ENCODE results near the gene EHMT1.
A peak's percentile ranks its signal among the peaks of the same experiment; 100 is the strongest.

EHMT1 gene

DNA sequence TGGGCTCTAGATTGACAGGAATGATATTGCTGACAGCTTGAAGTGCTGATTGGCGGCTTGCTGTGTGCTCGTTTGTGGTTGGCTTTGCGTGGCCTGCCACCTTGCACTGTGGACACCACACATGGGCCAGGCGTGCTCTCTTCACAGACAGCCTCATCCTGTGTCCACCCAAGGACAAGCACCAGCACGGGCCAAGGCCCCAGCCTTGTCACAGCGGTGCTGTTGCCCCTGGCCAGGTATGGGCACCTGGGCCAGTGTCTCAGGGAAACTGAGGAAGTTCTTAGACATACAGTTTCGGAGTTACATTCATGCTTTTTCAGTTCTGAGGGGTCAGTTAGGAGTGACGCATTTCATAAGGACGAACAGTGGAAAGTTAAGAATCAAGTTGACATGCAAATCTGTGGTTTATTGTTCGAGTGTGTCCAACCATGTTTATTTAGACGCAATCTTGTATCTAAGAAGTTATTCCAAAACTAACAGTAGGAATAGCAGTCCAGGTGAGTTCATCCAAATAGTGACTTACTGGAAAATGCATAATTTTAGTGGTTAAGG lies 125.9 kb downstream of the EHMT1 start:
- peak overlapping the region in 1 of 2 donors; percentile 56 for H3K27ac ChIP-seq (ENCODE audit: low read depth in 2 of 2, low read length in 2 of 2)
- peaks cover 0 to 2% of the 10 kb centered on the region in 2 donors for H3K4me1 ChIP-seq (ENCODE audit: control insufficient read depth in 2 of 2, insufficient read depth in 2 of 2, low read length in 2 of 2)
- H3K9me3 ChIP-seq (ENCODE audit: control insufficient read depth in 2 of 2, low read length in 2 of 2) = no peaks in the 10 kb centered on the region
- no peaks in the 10 kb centered on the region for H3K27me3 ChIP-seq (ENCODE audit: control insufficient read depth in 2 of 2, insufficient read depth in 2 of 2, low read length in 2 of 2)
- no peak overlapping the region for H3K9ac ChIP-seq (ENCODE audit: low read depth in 1 of 2, low read length in 2 of 2)
- H3K36me3 ChIP-seq (ENCODE audit: control insufficient read depth in 2 of 2, insufficient read depth in 2 of 2, low read length in 2 of 2) = peaks cover 37 to 41% of the 10 kb centered on the region in 2 donors
- no peak overlapping the region for H3K4me3 ChIP-seq (ENCODE audit: low read length in 2 of 2)

DNA sequence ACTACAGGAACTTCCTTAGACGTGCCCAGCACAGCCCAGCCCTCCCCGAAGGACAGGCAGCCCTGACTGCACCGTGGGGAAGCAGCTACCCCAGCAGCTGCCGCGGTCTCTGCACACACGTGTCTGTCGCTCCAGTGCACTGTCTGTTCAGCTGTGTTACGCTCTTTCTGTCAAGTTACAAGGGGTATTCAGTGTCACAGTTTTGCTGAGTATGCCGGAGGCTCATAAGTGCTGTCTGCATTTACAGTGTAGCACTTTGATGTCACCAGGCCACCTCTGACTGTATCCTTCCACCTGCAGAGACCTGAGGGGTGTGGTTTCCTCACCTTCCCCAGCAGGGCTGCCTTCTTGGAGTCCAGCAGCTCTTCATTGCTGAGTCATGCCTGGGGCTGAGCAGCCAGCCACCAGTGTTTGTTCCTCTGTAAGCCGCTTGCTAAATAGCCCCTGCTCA lies 126.8 kb downstream of the EHMT1 start:
- peak overlapping the region in 1 of 2 donors; percentile 19 for H3K9ac ChIP-seq (ENCODE audit: low read depth in 1 of 2, low read length in 2 of 2)

DNA sequence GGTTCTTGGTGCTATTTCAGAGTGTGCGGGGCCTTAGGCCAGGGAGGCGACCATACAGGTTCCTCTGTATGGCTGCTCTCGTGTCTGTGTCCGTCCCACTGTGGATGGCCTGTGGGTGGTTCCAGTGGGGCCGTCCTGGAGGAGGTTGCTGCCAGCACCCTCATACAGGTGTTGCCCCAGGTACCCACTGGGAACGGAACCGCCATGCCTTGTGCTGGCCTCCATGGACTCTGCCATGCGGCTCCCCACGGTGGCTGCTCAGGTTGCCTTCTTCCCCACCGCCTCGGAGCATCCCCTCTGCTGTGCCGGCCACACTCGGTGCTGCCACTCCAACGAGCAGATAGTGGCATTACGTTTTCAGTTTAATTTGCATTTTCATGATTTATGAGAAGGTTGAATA lies 129.5 kb downstream of the EHMT1 start:
- Histone ChIP-seq H3K27ac (ENCODE audit: low read depth in 2 of 2, low read length in 2 of 2) (no peak overlapping the region), H3K4me1 (ENCODE audit: control insufficient read depth in 2 of 2, insufficient read depth in 2 of 2, low read length in 2 of 2) (no peaks in the 10 kb centered on the region), H3K4me3 (ENCODE audit: low read length in 2 of 2) (no peak overlapping the region), H3K9me3 (ENCODE audit: control insufficient read depth in 2 of 2, low read length in 2 of 2) (no peaks in the 10 kb centered on the region), H3K9ac (ENCODE audit: low read depth in 1 of 2, low read length in 2 of 2) (no peak overlapping the region), H3K36me3 (ENCODE audit: control insufficient read depth in 2 of 2, insufficient read depth in 2 of 2, low read length in 2 of 2) (peaks cover 35 to 47% of the 10 kb centered on the region in 2 donors), H3K27me3 (ENCODE audit: control insufficient read depth in 2 of 2, insufficient read depth in 2 of 2, low read length in 2 of 2) (no peaks in the 10 kb centered on the region)

More for the DNA sequence above, 126.8 kb downstream of the EHMT1 start:
- Histone ChIP-seq H3K27ac (ENCODE audit: low read depth in 2 of 2, low read length in 2 of 2) (peak overlapping the region in 1 of 2 donors; percentile 59), H3K4me1 (ENCODE audit: control insufficient read depth in 2 of 2, insufficient read depth in 2 of 2, low read length in 2 of 2) (no peaks in the 10 kb centered on the region), H3K36me3 (ENCODE audit: control insufficient read depth in 2 of 2, insufficient read depth in 2 of 2, low read length in 2 of 2) (peaks cover 37 to 41% of the 10 kb centered on the region in 2 donors), H3K27me3 (ENCODE audit: control insufficient read depth in 2 of 2, insufficient read depth in 2 of 2, low read length in 2 of 2) (no peaks in the 10 kb centered on the region), H3K9me3 (ENCODE audit: control insufficient read depth in 2 of 2, low read length in 2 of 2) (no peaks in the 10 kb centered on the region), H3K4me3 (ENCODE audit: low read length in 2 of 2) (no peak overlapping the region)

DNA sequence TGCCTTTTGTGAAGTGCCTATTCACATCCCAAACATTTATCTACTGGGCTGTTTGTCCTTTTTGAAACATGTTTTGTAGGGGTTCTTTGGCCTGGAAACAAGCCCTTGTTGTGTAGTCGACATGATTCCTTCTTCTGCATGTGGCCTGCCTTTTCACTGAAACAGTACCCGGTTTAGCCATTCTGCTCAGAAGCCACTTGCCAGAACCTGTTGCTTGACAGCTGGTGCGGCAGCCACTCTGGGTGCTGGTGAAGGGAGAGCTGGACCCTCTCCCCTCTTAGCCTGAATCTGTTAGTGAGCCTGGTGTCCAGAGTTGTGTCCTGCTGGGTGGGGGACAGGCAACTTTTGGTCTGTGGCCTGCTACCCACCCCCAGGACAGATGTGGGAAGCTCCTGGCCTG lies 129.9 kb downstream of the EHMT1 start:
- Histone ChIP-seq H3K27me3 (ENCODE audit: control insufficient read depth in 2 of 2, insufficient read depth in 2 of 2, low read length in 2 of 2) (no peaks in the 10 kb centered on the region), H3K9me3 (ENCODE audit: control insufficient read depth in 2 of 2, low read length in 2 of 2) (no peaks in the 10 kb centered on the region), H3K36me3 (ENCODE audit: control insufficient read depth in 2 of 2, insufficient read depth in 2 of 2, low read length in 2 of 2) (peaks cover 32 to 43% of the 10 kb centered on the region in 2 donors), H3K27ac (ENCODE audit: low read depth in 2 of 2, low read length in 2 of 2) (no peak overlapping the region), H3K4me3 (ENCODE audit: low read length in 2 of 2) (no peak overlapping the region), H3K4me1 (ENCODE audit: control insufficient read depth in 2 of 2, insufficient read depth in 2 of 2, low read length in 2 of 2) (no peaks in the 10 kb centered on the region), H3K9ac (ENCODE audit: low read depth in 1 of 2, low read length in 2 of 2) (no peak overlapping the region)

DNA sequence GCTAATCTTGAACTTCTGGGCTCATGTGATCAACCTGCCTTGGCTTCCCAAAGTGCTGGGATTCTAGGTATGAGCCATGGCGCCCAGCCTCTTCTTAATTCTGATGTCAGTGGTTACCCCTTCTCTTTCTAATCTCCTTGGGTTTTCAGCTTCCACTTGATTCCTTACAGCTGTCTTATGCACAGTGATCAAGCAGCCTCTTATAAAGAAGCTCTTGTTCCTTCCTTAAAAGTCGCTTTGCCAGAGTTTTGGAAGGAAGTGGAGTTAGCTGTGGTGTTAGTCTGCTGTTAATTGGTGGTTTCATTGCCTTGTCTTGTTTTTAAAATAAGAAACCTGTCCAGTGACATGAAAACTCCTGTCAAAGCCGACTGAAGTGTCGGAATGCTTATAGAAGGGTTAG lies 130.7 kb downstream of the EHMT1 start:
- H3K4me1 ChIP-seq (ENCODE audit: control insufficient read depth in 2 of 2, insufficient read depth in 2 of 2, low read length in 2 of 2) = no peaks in the 10 kb centered on the region

DNA sequence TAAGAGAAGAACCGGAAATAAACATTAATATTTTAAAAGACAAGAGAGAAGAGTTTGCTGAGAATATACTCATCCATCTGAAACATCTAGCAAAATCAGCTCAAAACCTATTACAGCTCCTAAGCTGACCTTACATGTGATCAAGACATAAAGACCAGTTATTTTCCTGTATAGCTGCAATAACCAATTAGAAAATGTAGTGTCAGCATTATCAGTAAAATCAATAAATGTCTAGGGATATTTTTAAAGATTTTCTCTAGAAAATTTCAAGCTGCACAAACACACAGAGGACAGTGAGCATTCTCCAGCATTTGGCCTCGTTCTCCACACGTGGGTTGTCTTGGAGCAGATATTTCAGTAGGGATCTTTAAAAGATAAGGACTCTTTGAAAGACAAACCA lies 131.2 kb downstream of the EHMT1 start:
- no peaks in the 10 kb centered on the region for H3K27me3 ChIP-seq (ENCODE audit: control insufficient read depth in 2 of 2, insufficient read depth in 2 of 2, low read length in 2 of 2)
- H3K4me1 ChIP-seq (ENCODE audit: control insufficient read depth in 2 of 2, insufficient read depth in 2 of 2, low read length in 2 of 2) = no peaks in the 10 kb centered on the region
- no peak overlapping the region for H3K9ac ChIP-seq (ENCODE audit: low read depth in 1 of 2, low read length in 2 of 2)
- no peaks in the 10 kb centered on the region for H3K9me3 ChIP-seq (ENCODE audit: control insufficient read depth in 2 of 2, low read length in 2 of 2)
- H3K27ac ChIP-seq (ENCODE audit: low read depth in 2 of 2, low read length in 2 of 2) = no peak overlapping the region
- H3K36me3 ChIP-seq (ENCODE audit: control insufficient read depth in 2 of 2, insufficient read depth in 2 of 2, low read length in 2 of 2) = peaks cover 32 to 38% of the 10 kb centered on the region in 2 donors
- no peak overlapping the region for H3K4me3 ChIP-seq (ENCODE audit: low read length in 2 of 2)

More for the DNA sequence above, 130.7 kb downstream of the EHMT1 start:
- no peak overlapping the region for H3K27ac ChIP-seq (ENCODE audit: low read depth in 2 of 2, low read length in 2 of 2)
- no peak overlapping the region for H3K4me3 ChIP-seq (ENCODE audit: low read length in 2 of 2)
- H3K9me3 ChIP-seq (ENCODE audit: control insufficient read depth in 2 of 2, low read length in 2 of 2) = no peaks in the 10 kb centered on the region
- H3K27me3 ChIP-seq (ENCODE audit: control insufficient read depth in 2 of 2, insufficient read depth in 2 of 2, low read length in 2 of 2) = no peaks in the 10 kb centered on the region
- H3K36me3 ChIP-seq (ENCODE audit: control insufficient read depth in 2 of 2, insufficient read depth in 2 of 2, low read length in 2 of 2) = peaks cover 32 to 40% of the 10 kb centered on the region in 2 donors
- H3K9ac ChIP-seq (ENCODE audit: low read depth in 1 of 2, low read length in 2 of 2) = no peak overlapping the region

DNA sequence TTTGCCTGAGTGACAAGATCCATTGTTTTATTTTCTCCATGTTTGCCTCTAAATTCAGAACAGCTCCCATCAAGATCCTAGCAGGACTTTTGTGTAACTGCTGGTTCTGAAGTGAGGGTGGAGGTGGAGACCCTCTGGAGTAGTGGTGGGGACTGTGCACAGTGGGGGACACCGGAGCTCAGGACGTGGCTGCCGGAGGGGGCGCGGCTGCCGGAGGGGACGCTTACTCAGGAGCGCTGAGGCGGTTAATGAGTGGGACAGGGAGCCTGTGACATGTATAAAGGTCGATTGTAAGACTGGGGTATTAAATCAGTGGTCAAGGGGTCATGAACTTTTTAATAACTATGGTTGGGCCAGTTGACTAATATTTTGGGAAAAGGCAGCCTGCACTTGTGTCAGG lies 131.8 kb downstream of the EHMT1 start:
- Histone ChIP-seq H3K9ac (ENCODE audit: low read depth in 1 of 2, low read length in 2 of 2) (no peak overlapping the region), H3K4me1 (ENCODE audit: control insufficient read depth in 2 of 2, insufficient read depth in 2 of 2, low read length in 2 of 2) (no peaks in the 10 kb centered on the region), H3K27me3 (ENCODE audit: control insufficient read depth in 2 of 2, insufficient read depth in 2 of 2, low read length in 2 of 2) (no peaks in the 10 kb centered on the region), H3K4me3 (ENCODE audit: low read length in 2 of 2) (no peak overlapping the region), H3K9me3 (ENCODE audit: control insufficient read depth in 2 of 2, low read length in 2 of 2) (no peaks in the 10 kb centered on the region), H3K36me3 (ENCODE audit: control insufficient read depth in 2 of 2, insufficient read depth in 2 of 2, low read length in 2 of 2) (peaks cover 33 to 40% of the 10 kb centered on the region in 2 donors), H3K27ac (ENCODE audit: low read depth in 2 of 2, low read length in 2 of 2) (no peak overlapping the region)

DNA sequence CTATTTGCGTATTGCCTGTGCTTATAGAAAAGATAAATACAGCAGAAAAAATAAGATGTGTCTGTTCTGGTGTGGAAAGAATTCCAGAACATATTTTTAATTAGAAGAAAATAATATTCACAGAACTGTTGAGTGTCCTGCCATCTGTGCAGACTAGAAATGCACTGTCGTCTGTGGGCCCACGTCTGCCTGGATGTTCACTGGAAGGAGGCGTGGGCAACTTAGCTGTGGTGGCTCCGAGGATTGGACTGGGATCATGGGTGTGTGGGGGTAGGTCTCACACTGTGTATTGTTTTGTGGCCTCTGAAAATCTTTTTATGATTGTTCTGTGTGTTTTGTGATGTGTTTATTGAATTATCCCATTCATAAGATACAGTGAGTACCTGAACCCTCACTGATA lies 132.8 kb downstream of the EHMT1 start:
- H3K9ac ChIP-seq (ENCODE audit: low read depth in 1 of 2, low read length in 2 of 2) = no peak overlapping the region
- no peak overlapping the region for H3K27ac ChIP-seq (ENCODE audit: low read depth in 2 of 2, low read length in 2 of 2)
- H3K9me3 ChIP-seq (ENCODE audit: control insufficient read depth in 2 of 2, low read length in 2 of 2) = no peaks in the 10 kb centered on the region
- no peaks in the 10 kb centered on the region for H3K27me3 ChIP-seq (ENCODE audit: control insufficient read depth in 2 of 2, insufficient read depth in 2 of 2, low read length in 2 of 2)
- no peaks in the 10 kb centered on the region for H3K4me1 ChIP-seq (ENCODE audit: control insufficient read depth in 2 of 2, insufficient read depth in 2 of 2, low read length in 2 of 2)
- peaks cover 34 to 41% of the 10 kb centered on the region in 2 donors for H3K36me3 ChIP-seq (ENCODE audit: control insufficient read depth in 2 of 2, insufficient read depth in 2 of 2, low read length in 2 of 2)
- no peak overlapping the region for H3K4me3 ChIP-seq (ENCODE audit: low read length in 2 of 2)

DNA sequence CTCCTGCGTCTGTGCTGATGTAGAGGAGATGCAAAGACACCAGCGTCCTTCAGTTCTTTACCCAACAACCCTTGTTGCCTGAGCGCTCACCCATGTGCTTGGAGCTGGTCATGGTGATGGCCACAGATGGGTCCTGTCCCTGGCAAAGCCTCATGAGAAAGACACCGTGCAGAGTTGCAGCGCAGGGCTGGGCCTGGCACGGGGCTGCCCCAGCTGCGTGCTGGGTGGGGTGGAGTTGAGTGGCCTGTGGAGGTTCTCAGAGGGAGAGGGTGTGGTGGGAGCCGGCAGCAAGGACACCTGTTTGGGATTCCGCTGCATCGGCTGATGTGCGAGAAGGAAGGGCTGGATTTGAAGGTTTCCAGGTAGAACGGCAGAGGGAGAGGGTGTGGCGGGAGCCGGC lies 133.6 kb downstream of the EHMT1 start:
- peaks cover 38 to 39% of the 10 kb centered on the region in 2 donors for H3K36me3 ChIP-seq (ENCODE audit: control insufficient read depth in 2 of 2, insufficient read depth in 2 of 2, low read length in 2 of 2)
- H3K9ac ChIP-seq (ENCODE audit: low read depth in 1 of 2, low read length in 2 of 2) = no peak overlapping the region
- no peak overlapping the region for H3K4me3 ChIP-seq (ENCODE audit: low read length in 2 of 2)
- H3K9me3 ChIP-seq (ENCODE audit: control insufficient read depth in 2 of 2, low read length in 2 of 2) = no peaks in the 10 kb centered on the region
- no peaks in the 10 kb centered on the region for H3K27me3 ChIP-seq (ENCODE audit: control insufficient read depth in 2 of 2, insufficient read depth in 2 of 2, low read length in 2 of 2)
- no peak overlapping the region for H3K27ac ChIP-seq (ENCODE audit: low read depth in 2 of 2, low read length in 2 of 2)
- H3K4me1 ChIP-seq (ENCODE audit: control insufficient read depth in 2 of 2, insufficient read depth in 2 of 2, low read length in 2 of 2) = no peaks in the 10 kb centered on the region

DNA sequence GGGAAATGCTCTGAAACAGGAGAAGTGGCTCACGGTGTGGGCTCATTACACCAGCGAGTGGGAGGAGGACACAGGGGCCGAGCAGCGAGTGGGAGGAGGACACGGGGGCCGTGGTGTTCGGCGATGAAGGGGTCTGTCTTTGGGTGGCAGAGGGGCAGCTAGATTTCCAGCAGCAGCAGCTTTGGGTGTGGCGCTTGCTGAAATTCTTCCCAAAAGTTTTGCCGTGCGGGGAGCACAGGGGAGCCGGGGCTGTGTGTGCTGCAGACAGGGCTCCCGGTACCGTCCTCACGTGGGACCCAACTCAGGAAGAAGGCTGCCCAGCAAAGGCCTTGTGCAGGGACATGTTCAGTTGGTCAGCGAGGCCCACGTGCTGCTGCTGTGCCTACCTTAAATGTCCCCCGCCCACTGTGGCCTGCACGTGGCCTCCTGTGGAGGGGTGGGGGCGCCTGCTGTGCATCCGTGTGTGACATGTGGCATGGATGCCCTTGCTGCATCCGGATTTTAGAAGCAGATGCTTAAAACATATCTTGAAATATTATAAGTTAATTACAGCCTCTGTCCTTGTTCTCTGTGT lies 134.5 kb downstream of the EHMT1 start:
- H3K4me3 ChIP-seq (ENCODE audit: low read length in 2 of 2) = no peak overlapping the region
- peaks cover 42 to 46% of the 10 kb centered on the region in 2 donors for H3K36me3 ChIP-seq (ENCODE audit: control insufficient read depth in 2 of 2, insufficient read depth in 2 of 2, low read length in 2 of 2)

More for the DNA sequence above, 134.5 kb downstream of the EHMT1 start:
- H3K9ac ChIP-seq (ENCODE audit: low read depth in 1 of 2, low read length in 2 of 2) = no peak overlapping the region
- H3K27me3 ChIP-seq (ENCODE audit: control insufficient read depth in 2 of 2, insufficient read depth in 2 of 2, low read length in 2 of 2) = no peaks in the 10 kb centered on the region
- no peak overlapping the region for H3K27ac ChIP-seq (ENCODE audit: low read depth in 2 of 2, low read length in 2 of 2)
- no peaks in the 10 kb centered on the region for H3K4me1 ChIP-seq (ENCODE audit: control insufficient read depth in 2 of 2, insufficient read depth in 2 of 2, low read length in 2 of 2)
- no peaks in the 10 kb centered on the region for H3K9me3 ChIP-seq (ENCODE audit: control insufficient read depth in 2 of 2, low read length in 2 of 2)
